ENCODE results near the gene GUCY2F. TPM values are rescaled to one million over a fixed set of nuclear protein-coding genes. Genes with fewer than 3 reads are reported as not detected.

The GUCY2F gene
- total and polyA plus RNA-seq, 2 donors (not counting 1 experiment from before 2014, with no cell fraction given): under 0.01 TPM; not detected in 1

DNA sequence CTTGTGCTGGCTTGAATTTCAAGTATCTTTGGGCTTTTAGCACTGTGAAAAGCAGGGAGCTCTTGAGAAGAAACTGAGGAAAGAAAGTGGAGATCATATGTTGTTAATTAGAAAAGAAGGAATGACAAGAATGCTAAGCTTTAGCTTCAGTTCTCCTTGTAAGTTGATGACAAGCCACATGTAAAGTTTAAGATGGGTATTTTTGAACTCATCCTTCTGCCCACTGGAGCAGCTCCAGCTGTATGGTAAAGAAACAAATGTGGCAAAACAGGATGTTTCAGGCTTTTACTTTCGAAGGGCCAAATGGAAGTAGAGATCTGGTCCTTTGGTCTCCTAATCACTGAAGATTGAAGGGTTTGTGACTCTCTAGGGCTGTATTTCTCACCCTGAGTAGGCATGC, 137.8 kb downstream of the GUCY2F start:
- Histone ChIP-seq H3K27ac (ENCODE audit: insufficient read depth, low read length) (no peak overlapping the region), H3K9me3 (ENCODE audit: control insufficient read depth, insufficient read depth, low read depth, low read length) (no peaks in the 10 kb centered on the region), H2AFZ (ENCODE audit: low read length) (no peak overlapping the region), H3K9ac (ENCODE audit: insufficient read depth, low read length) (no peak overlapping the region), H3K36me3 (ENCODE audit: control insufficient read depth, insufficient read depth, low read length) (no peaks in the 10 kb centered on the region), H3K4me2 (ENCODE audit: extremely low read depth, insufficient read depth, low read length) (no peak overlapping the region), H4K20me1 (ENCODE audit: control insufficient read depth, extremely low read depth, insufficient read depth, low read length) (no peaks in the 10 kb centered on the region), H3K4me1 (ENCODE audit: control insufficient read depth, extremely low read depth, insufficient read depth, low read length) (no peaks in the 10 kb centered on the region), H3K79me2 (ENCODE audit: control insufficient read depth, insufficient read depth, low read length) (no peaks in the 10 kb centered on the region), H3K4me3 (replicated peaks in 1 of 4; ENCODE audit: control extremely low read depth in 1 of 4, insufficient read depth in 1 of 4, low read depth in 3 of 4, low read length in 4 of 4) (no peak overlapping the region), H3K27me3 (ENCODE audit: control insufficient read depth, insufficient read depth, low read length) (no peaks in the 10 kb centered on the region)
- TF ChIP-seq, protein P1, sequence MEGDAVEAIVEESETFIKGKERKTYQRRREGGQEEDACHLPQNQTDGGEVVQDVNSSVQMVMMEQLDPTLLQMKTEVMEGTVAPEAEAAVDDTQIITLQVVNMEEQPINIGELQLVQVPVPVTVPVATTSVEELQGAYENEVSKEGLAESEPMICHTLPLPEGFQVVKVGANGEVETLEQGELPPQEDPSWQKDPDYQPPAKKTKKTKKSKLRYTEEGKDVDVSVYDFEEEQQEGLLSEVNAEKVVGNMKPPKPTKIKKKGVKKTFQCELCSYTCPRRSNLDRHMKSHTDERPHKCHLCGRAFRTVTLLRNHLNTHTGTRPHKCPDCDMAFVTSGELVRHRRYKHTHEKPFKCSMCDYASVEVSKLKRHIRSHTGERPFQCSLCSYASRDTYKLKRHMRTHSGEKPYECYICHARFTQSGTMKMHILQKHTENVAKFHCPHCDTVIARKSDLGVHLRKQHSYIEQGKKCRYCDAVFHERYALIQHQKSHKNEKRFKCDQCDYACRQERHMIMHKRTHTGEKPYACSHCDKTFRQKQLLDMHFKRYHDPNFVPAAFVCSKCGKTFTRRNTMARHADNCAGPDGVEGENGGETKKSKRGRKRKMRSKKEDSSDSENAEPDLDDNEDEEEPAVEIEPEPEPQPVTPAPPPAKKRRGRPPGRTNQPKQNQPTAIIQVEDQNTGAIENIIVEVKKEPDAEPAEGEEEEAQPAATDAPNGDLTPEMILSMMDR (conservative IDR thresholded peaks at IDR 0.05 in 1 of 2, IDR thresholded peaks at IDR 0.05 in 1 of 2; ENCODE audit: low read depth in 1 of 2, low read length in 2 of 2): no peak
- TF ChIP-seq EZH2 (IDR thresholded peaks at IDR 0.05; ENCODE audit: low read length, missing control alignments): no peak
- no peak for DNase-seq (ENCODE audit: low read depth in 2 of 2)

DNA sequence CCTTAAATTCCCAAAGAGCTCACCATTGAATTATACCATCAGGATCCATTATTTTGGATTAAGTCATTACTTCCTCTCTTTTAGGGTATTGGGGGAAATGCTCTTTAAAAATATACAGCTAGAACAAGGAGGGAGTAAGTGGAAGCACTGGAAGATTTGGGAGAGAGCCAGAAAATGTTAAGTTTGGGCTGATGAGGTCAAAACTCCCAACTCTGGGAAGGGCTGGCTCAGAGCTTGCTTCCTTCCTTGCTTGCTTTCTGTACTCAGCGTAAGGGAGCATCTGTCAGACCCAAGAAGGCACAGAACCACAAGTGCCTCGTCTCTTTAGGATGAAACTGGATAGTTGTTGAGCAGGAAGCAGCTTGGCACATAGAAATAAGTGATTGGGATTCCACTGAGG, 138.2 kb downstream of the GUCY2F start:
- no peak overlapping the region for H3K4me3 ChIP-seq (replicated peaks in 1 of 4; ENCODE audit: control extremely low read depth in 1 of 4, insufficient read depth in 1 of 4, low read depth in 3 of 4, low read length in 4 of 4)
- H3K27ac ChIP-seq (ENCODE audit: insufficient read depth, low read length): no peak overlapping the region
- H3K4me1 ChIP-seq (ENCODE audit: control insufficient read depth, extremely low read depth, insufficient read depth, low read length): no peaks in the 10 kb centered on the region
- H3K36me3 ChIP-seq (ENCODE audit: control insufficient read depth, insufficient read depth, low read length): no peaks in the 10 kb centered on the region
- DNase-seq (ENCODE audit: low read depth in 2 of 2): no peak
- H3K9me3 ChIP-seq (ENCODE audit: control insufficient read depth, insufficient read depth, low read depth, low read length): no peaks in the 10 kb centered on the region
- H4K20me1 ChIP-seq (ENCODE audit: control insufficient read depth, extremely low read depth, insufficient read depth, low read length): no peaks in the 10 kb centered on the region
- no peaks in the 10 kb centered on the region for H3K27me3 ChIP-seq (ENCODE audit: control insufficient read depth, insufficient read depth, low read length)
- TF ChIP-seq EZH2 (IDR thresholded peaks at IDR 0.05; ENCODE audit: low read length, missing control alignments): no peak
- TF ChIP-seq, protein P1 (conservative IDR thresholded peaks at IDR 0.05 in 1 of 2, IDR thresholded peaks at IDR 0.05 in 1 of 2; ENCODE audit: low read depth in 1 of 2, low read length in 2 of 2): no peak
- no peak overlapping the region for H3K9ac ChIP-seq (ENCODE audit: insufficient read depth, low read length)
- H2AFZ ChIP-seq (ENCODE audit: low read length): no peak overlapping the region
- H3K4me2 ChIP-seq (ENCODE audit: extremely low read depth, insufficient read depth, low read length): no peak overlapping the region
- H3K79me2 ChIP-seq (ENCODE audit: control insufficient read depth, insufficient read depth, low read length): no peaks in the 10 kb centered on the region

GRCh38 chrX:109336141-109336540, 145.7 kb downstream of the GUCY2F start:
- Histone ChIP-seq H3K4me3 (replicated peaks in 1 of 4; ENCODE audit: control extremely low read depth in 1 of 4, insufficient read depth in 1 of 4, low read depth in 3 of 4, low read length in 4 of 4) (no peak overlapping the region), H3K4me1 (ENCODE audit: control insufficient read depth, extremely low read depth, insufficient read depth, low read length) (no peaks in the 10 kb centered on the region), H3K27me3 (ENCODE audit: control insufficient read depth, insufficient read depth, low read length) (no peaks in the 10 kb centered on the region), H3K79me2 (ENCODE audit: control insufficient read depth, insufficient read depth, low read length) (no peaks in the 10 kb centered on the region), H2AFZ (ENCODE audit: low read length) (no peak overlapping the region), H3K9me3 (ENCODE audit: control insufficient read depth, insufficient read depth, low read depth, low read length) (no peaks in the 10 kb centered on the region), H3K9ac (ENCODE audit: insufficient read depth, low read length) (no peak overlapping the region), H3K27ac (ENCODE audit: insufficient read depth, low read length) (no peak overlapping the region), H3K36me3 (ENCODE audit: control insufficient read depth, insufficient read depth, low read length) (no peaks in the 10 kb centered on the region), H3K4me2 (ENCODE audit: extremely low read depth, insufficient read depth, low read length) (no peak overlapping the region), H4K20me1 (ENCODE audit: control insufficient read depth, extremely low read depth, insufficient read depth, low read length) (no peaks in the 10 kb centered on the region)
- TF ChIP-seq EZH2 (IDR thresholded peaks at IDR 0.05; ENCODE audit: low read length, missing control alignments): no peak
- TF ChIP-seq, protein P1 (conservative IDR thresholded peaks at IDR 0.05 in 1 of 2, IDR thresholded peaks at IDR 0.05 in 1 of 2; ENCODE audit: low read depth in 1 of 2, low read length in 2 of 2): no peak
- DNase-seq (ENCODE audit: low read depth in 2 of 2): no peak
